Aorta (tissue), 5 donors: ENCODE measurements around the gene MAPK9. TPM values are rescaled to one million over a fixed set of nuclear protein-coding genes. Genes with fewer than 3 reads are reported as not detected.

Experiments used
- ATAC-seq: fragments of 200-7000 bp; cut with Tn5 transposase; one replicate; pipeline ENCODE4 v1.9.1; 2022; ENCODE audit warnings: moderate library complexity; ENCODE audit not compliant: low FRiP score
- DNase-seq, 2 donors: peaks; one replicate each; pipeline ENCODE4 v3.0.0-alpha.2; 2020
- H3K27ac ChIP-seq, 2 donors: one replicate each; pipeline ENCODE4 v1.5.1; 2013; ENCODE audit warnings: low read length in 2 of 2, mild to moderate bottlenecking in 2 of 2, moderate library complexity in 2 of 2, control low read depth in 1 of 2, inconsistent platforms in 1 of 2, low read depth in 1 of 2
- H3K27me3 ChIP-seq, 2 donors: one replicate each; pipeline ENCODE4 v1.6.1; 2013; ENCODE audit warnings: control low read depth in 1 of 2, low read length in 1 of 2, mild to moderate bottlenecking in 1 of 2, moderate library complexity in 1 of 2; ENCODE audit not compliant: insufficient read depth in 2 of 2, control insufficient read depth in 1 of 2
- H3K36me3 ChIP-seq, 2 donors: one replicate each; pipeline ENCODE4 v1.6.1; 2013; ENCODE audit warnings: control low read depth in 1 of 2, low read length in 1 of 2, mild to moderate bottlenecking in 1 of 2; ENCODE audit not compliant: insufficient read depth in 2 of 2, control insufficient read depth in 1 of 2
- H3K4me1 ChIP-seq, 2 donors: one replicate each; pipeline ENCODE4 v1.6.1; 2013; ENCODE audit warnings: low read length in 2 of 2, control low read depth in 1 of 2, mild to moderate bottlenecking in 1 of 2, moderate library complexity in 1 of 2; ENCODE audit not compliant: insufficient read depth in 2 of 2, control insufficient read depth in 1 of 2
- H3K4me3 ChIP-seq, 2 donors: one replicate each; pipeline ENCODE4 v1.5.1; 2013; ENCODE audit warnings: low read length in 2 of 2, control low read depth in 1 of 2, mild to moderate bottlenecking in 1 of 2
- H3K9me3 ChIP-seq: one replicate; pipeline ENCODE4 v1.6.1; 2013; ENCODE audit warnings: mild to moderate bottlenecking, low read length; ENCODE audit not compliant: control insufficient read depth
- WGBS, 2 donors: extraction: QIAGEN DNeasy Blood & Tissue Kit; methylation state at CpG; one replicate each; pipeline ENCODE4 v1.1.7; 2013; 5-methylcytosine and 5-hydroxymethylcytosine counted together
- intact Hi-C, 2 donors: fragments of 100-400 bp; cut with DNase I; formaldehyde crosslinking; loops; one replicate each; pipeline versions ENCODE4 v1.14.2 to v1.15.0; 2022
- polyA plus RNA-seq, 2 donors: library from polyadenylated mRNA; stranded (reverse); fragments of 200-250 nt; gene quantifications; one replicate each; pipeline ENCODE4 v1.2.3, GENCODE V29; 2013
- total RNA-seq, 2 donors: library from RNA; stranded (reverse); fragmentation: NEBNext Ultra II Directional; extraction: Animal tissue kit (Norgen Biotek cat#: 25700); gene quantifications; one replicate each; pipeline ENCODE4 v1.2.1, GENCODE V29; 2021
- donor health status: healthy with polysubstance abuse.
- donor health status: Bipolar disorder and iron deficiency.
- donor health status: DM: no; HTN: no; CAD: no.
- donor health status: DM: no; HTN: no; CAD: no.
- donor health status: DM: yes; HTN: yes; CAD: no.

MAPK9 gene
- total and polyA plus RNA-seq, 4 donors, result 15.8 to 36.4 (median 26.7) TPM

- H3K9me3 ChIP-seq, result no peaks in the 10 kb centered on the region
- no peaks in the 10 kb centered on the region for H3K36me3 ChIP-seq
- no peaks in the 10 kb centered on the region for H3K4me1 ChIP-seq
- 87% methylated on average over 7 of the region's 7 CpGs for WGBS, 2 donors
- no peaks in the 10 kb centered on the region for H3K27me3 ChIP-seq
- no peak for ATAC-seq
- no peak overlapping the region for H3K27ac ChIP-seq
- H3K4me3 ChIP-seq, result no peak overlapping the region
- no peak for DNase-seq
- intact Hi-C loops, result loop anchor here (5.0 kb wide), 2 partner anchors 33 to 198 kb away; partner anchors contain the start of gene CNOT6 (in 1 of the 2)
Measured at GRCh38 chr5:180294411-180294810, 2.5 kb upstream of the MAPK9 start.

- ATAC-seq (no peak), DNase-seq (no peak)
- no peaks in the 10 kb centered on the region for H3K36me3 ChIP-seq
- intact Hi-C loops, result loop anchor here (5.0 kb wide), 2 partner anchors 36 to 201 kb away; partner anchors contain the start of gene CNOT6 (in 1 of the 2)
- H3K9me3 ChIP-seq, result no peaks in the 10 kb centered on the region
- H3K4me3 ChIP-seq, result peak overlapping the region; percentile 94 to 96
- no peaks in the 10 kb centered on the region for H3K4me1 ChIP-seq
- no peaks in the 10 kb centered on the region for H3K27me3 ChIP-seq
- 0 to 1% methylated on average over 32 to 68 of the region's 68 CpGs for WGBS, 2 donors
- peak overlapping the region in 1 of 2 donors; percentile 48 for H3K27ac ChIP-seq
Measured at GRCh38 chr5:180291234-180291940, 496 bp downstream of the MAPK9 start.

GRCh38 chr5:180290568-180291233 is 1.2 kb downstream of the MAPK9 start:
- DNase-seq (no peak), ATAC-seq (no peak)
- no peak overlapping the region for H3K27ac ChIP-seq
- peak overlapping the region; percentile 94 to 96 for H3K4me3 ChIP-seq
- H3K4me1 ChIP-seq, result no peaks in the 10 kb centered on the region
- H3K27me3 ChIP-seq, result no peaks in the 10 kb centered on the region
- H3K9me3 ChIP-seq, result no peaks in the 10 kb centered on the region
- WGBS, 2 donors, result 19% methylated on average over 13 of the region's 13 CpGs
- H3K36me3 ChIP-seq, result no peaks in the 10 kb centered on the region
- intact Hi-C loops, result loop anchor here (5.0 kb wide), 2 partner anchors 37 to 202 kb away; partner anchors contain the start of gene CNOT6 (in 1 of the 2)

GRCh38 chr5:180289966-180290365 is 1.9 kb downstream of the MAPK9 start:
- Histone ChIP-seq H3K27ac (no peak overlapping the region), H3K4me3 (no peak overlapping the region), H3K9me3 (no peaks in the 10 kb centered on the region), H3K4me1 (no peaks in the 10 kb centered on the region), H3K27me3 (no peaks in the 10 kb centered on the region), H3K36me3 (no peaks in the 10 kb centered on the region)
- WGBS, 2 donors, result 88 to 90% methylated on average over 5 of the region's 5 CpGs
- DNase-seq (no peak), ATAC-seq (no peak)
- intact Hi-C loops, result loop anchor here (5.0 kb wide), 2 partner anchors 37 to 202 kb away; partner anchors contain the start of gene CNOT6 (in 1 of the 2)

GRCh38 chr5:180289433-180289832 is 2.5 kb downstream of the MAPK9 start:
- WGBS, 2 donors, result 54 to 62% methylated on average over 3 of the region's 3 CpGs
- ATAC-seq, result no peak
- intact Hi-C loops, result no loop called here
- Histone ChIP-seq H3K27ac (no peak overlapping the region), H3K27me3 (no peaks in the 10 kb centered on the region), H3K36me3 (no peaks in the 10 kb centered on the region), H3K9me3 (no peaks in the 10 kb centered on the region), H3K4me1 (no peaks in the 10 kb centered on the region), H3K4me3 (no peak overlapping the region)
- DNase-seq, result no peak

- WGBS, 2 donors, result 85 to 87% methylated on average over 7 of the region's 7 CpGs
- ATAC-seq (no peak), DNase-seq (no peak)
- no peak overlapping the region for H3K27ac ChIP-seq
- no peak overlapping the region for H3K4me3 ChIP-seq
- no peaks in the 10 kb centered on the region for H3K4me1 ChIP-seq
- no peaks in the 10 kb centered on the region for H3K27me3 ChIP-seq
- H3K36me3 ChIP-seq, result no peaks in the 10 kb centered on the region
- intact Hi-C loops, result no loop called here
- no peaks in the 10 kb centered on the region for H3K9me3 ChIP-seq
Measured at GRCh38 chr5:180287868-180288267, 4.0 kb downstream of the MAPK9 start.

- Histone ChIP-seq H3K4me1 (no peaks in the 10 kb centered on the region), H3K9me3 (no peaks in the 10 kb centered on the region), H3K36me3 (no peaks in the 10 kb centered on the region), H3K27ac (no peak overlapping the region), H3K4me3 (no peak overlapping the region), H3K27me3 (no peaks in the 10 kb centered on the region)
- intact Hi-C loops, result no loop called here
- DNase-seq (no peak), ATAC-seq (no peak)
- WGBS, 2 donors, result 93 to 94% methylated on average over 2 of the region's 2 CpGs
Measured at GRCh38 chr5:180287404-180287803, 4.5 kb downstream of the MAPK9 start.

- DNase-seq, result no peak
- 77 to 81% methylated on average over 10 of the region's 10 CpGs for WGBS, 2 donors
- no peak for ATAC-seq
Measured at GRCh38 chr5:180284149-180284548, 7.7 kb downstream of the MAPK9 start.

More at GRCh38 chr5:180284149-180284548, 7.7 kb downstream of the MAPK9 start:
- Histone ChIP-seq H3K27ac (no peak overlapping the region), H3K27me3 (no peaks in the 10 kb centered on the region), H3K4me1 (no peaks in the 10 kb centered on the region), H3K9me3 (peaks cover 3% of the 10 kb centered on the region), H3K4me3 (no peak overlapping the region), H3K36me3 (peaks cover 0 to 3% of the 10 kb centered on the region in 2 donors)
- intact Hi-C loops, result no loop called here
